Keratinocyte (primary cell): ENCODE data around the gene RESF1.

Experiments
- EZH2 ChIP-seq: IDR thresholded peaks from one replicate; pipeline ENCODE4 v1.6.1; 2012; ENCODE audit warnings: inconsistent platforms, mild to moderate bottlenecking, low read length, moderate library complexity
- TF ChIP-seq, protein P1 (sequence below), 3 experiments: IDR thresholded peaks in 1 of 3; conservative IDR thresholded peaks in 1 of 3; optimal IDR thresholded peaks in 1 of 3; 2 replicates in 2 of 3; 3 replicates in 1 of 3; pipeline versions ENCODE3 to v1.5.1; 2011; ENCODE audit warnings: low read length in 3 of 3, mild to moderate bottlenecking in 3 of 3, moderate library complexity in 2 of 3, control low read depth in 1 of 3, inconsistent platforms in 1 of 3; ENCODE audit not compliant: insufficient read depth in 2 of 3; ENCODE audit errors: extremely low read depth in 1 of 3

- TF ChIP-seq, protein P1, sequence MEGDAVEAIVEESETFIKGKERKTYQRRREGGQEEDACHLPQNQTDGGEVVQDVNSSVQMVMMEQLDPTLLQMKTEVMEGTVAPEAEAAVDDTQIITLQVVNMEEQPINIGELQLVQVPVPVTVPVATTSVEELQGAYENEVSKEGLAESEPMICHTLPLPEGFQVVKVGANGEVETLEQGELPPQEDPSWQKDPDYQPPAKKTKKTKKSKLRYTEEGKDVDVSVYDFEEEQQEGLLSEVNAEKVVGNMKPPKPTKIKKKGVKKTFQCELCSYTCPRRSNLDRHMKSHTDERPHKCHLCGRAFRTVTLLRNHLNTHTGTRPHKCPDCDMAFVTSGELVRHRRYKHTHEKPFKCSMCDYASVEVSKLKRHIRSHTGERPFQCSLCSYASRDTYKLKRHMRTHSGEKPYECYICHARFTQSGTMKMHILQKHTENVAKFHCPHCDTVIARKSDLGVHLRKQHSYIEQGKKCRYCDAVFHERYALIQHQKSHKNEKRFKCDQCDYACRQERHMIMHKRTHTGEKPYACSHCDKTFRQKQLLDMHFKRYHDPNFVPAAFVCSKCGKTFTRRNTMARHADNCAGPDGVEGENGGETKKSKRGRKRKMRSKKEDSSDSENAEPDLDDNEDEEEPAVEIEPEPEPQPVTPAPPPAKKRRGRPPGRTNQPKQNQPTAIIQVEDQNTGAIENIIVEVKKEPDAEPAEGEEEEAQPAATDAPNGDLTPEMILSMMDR (optimal IDR thresholded peaks at IDR 0.05 in 1 of 3, IDR thresholded peaks at IDR 0.05 in 1 of 3, conservative IDR thresholded peaks at IDR 0.05 in 1 of 3; ENCODE audit: extremely low read depth in 1 of 3, insufficient read depth in 2 of 3, low read length in 3 of 3), result no peak
- TF ChIP-seq EZH2, result no peak
These were observed 41.3 kb downstream of the RESF1 start for GRCh38 chr12:32000373-32001005.
